ENCODE data around the gene LNX1. TPM values are rescaled to one million over a fixed set of nuclear protein-coding genes. Genes with fewer than 3 reads are reported as not detected.

Gene LNX1
- total and polyA plus RNA-seq, 9 of the 15 experiments (the other 6 are each of a cell fraction or from before 2014, with no cell fraction given), result 0.40 to 3.6 (median 2.2) TPM

- TF ChIP-seq RREB1 (CRISPR knock-in tag; IDR thresholded peaks at IDR 0.05) (no peak), ATF1 (CRISPR knock-in tag; IDR thresholded peaks at IDR 0.05) (no peak), ATF1 (tag; IDR thresholded peaks at IDR 0.05) (no peak)
These were observed 160.2 kb downstream of the LNX1 start (continued) for GRCh38 chr4:53431052-53431451.

GRCh38 chr4:53427366-53427765 lies 163.9 kb downstream of the LNX1 start:
- POLR2A ChIA-PET, result interaction anchor here (0.6 kb wide), 1 partner anchor 9 kb away, joined by 3 read pairs; no protein-coding TSS in a partner anchor
- Histone ChIP-seq H3K9ac (ENCODE audit: insufficient read depth in 1 of 2, low read depth in 2 of 2, low read length in 2 of 2) (no peak overlapping the region), H3K4me3 (no peak overlapping the region), H3K9me1 (ENCODE audit: control insufficient read depth, insufficient read depth, low read length) (no peaks in the 10 kb centered on the region), H3K27me3 (ENCODE audit: control insufficient read depth in 2 of 2, insufficient read depth in 2 of 2, low read length in 2 of 2) (no peaks in the 10 kb centered on the region), H4K20me1 (replicated peaks; ENCODE audit: control insufficient read depth, insufficient read depth, low read length) (no peaks in the 10 kb centered on the region), H3K36me3 (ENCODE audit: control insufficient read depth, insufficient read depth, low read length) (peaks cover 50% of the 10 kb centered on the region), H2AFZ (ENCODE audit: low read depth, low read length) (no peak overlapping the region), H3K79me2 (ENCODE audit: control insufficient read depth, insufficient read depth, low read length) (no peaks in the 10 kb centered on the region), H3K9me3 (replicated peaks; ENCODE audit: control insufficient read depth, insufficient read depth, low read depth, low read length) (no peaks in the 10 kb centered on the region), H3K4me1 (replicated peaks in 1 of 2; ENCODE audit: control insufficient read depth in 2 of 2, insufficient read depth in 2 of 2, low read length in 2 of 2) (no peaks in the 10 kb centered on the region), H3K4me2 (ENCODE audit: insufficient read depth, low read length) (no peak overlapping the region), H3K27ac (ENCODE audit: extremely low read depth, low read depth, low read length) (no peak overlapping the region)
- BruUV-seq (replicated peaks), result no TSS peak
- FAIRE-seq (no peak), ATAC-seq (no peak), DNase-seq (ENCODE audit: extremely low read depth in 1 of 4, low spot score in 3 of 4) (no peak)
- in situ Hi-C loops (cut with MboI), result no loop called here
- CTCF ChIA-PET (ENCODE audit: low intra/inter-chr PET ratio), result no interaction called here
- intact Hi-C loops (cut with micrococcal nuclease), result no loop called here
- TF ChIP-seq PCBP2 (IDR thresholded peaks at IDR 0.05; ENCODE audit: low read depth, low read length, poor library complexity, severe bottlenecking) (no peak), ZNF77 (CRISPR knock-in tag; IDR thresholded peaks at IDR 0.05) (no peak), E2F3 (CRISPR knock-in tag; IDR thresholded peaks at IDR 0.05) (no peak), ZC3H4 (CRISPR knock-in tag; IDR thresholded peaks at IDR 0.05; ENCODE audit: borderline replicate concordance) (no peak), MEIS2 (IDR thresholded peaks at IDR 0.05; ENCODE audit: partially characterized antibody) (peak; percentile 29), PBX2 (CRISPR knock-in tag; IDR thresholded peaks at IDR 0.05; ENCODE audit: low read depth) (no peak), PBX2 (tag; conservative IDR thresholded peaks at IDR 0.05; ENCODE audit: low read depth) (peak; percentile 74; the same call in 1 of the 2 replicates), CBX3 (IDR thresholded peaks at IDR 0.05; ENCODE audit: borderline replicate concordance in 1 of 2, low read length in 2 of 2) (no peak), MAZ (CRISPR knock-in tag; conservative IDR thresholded peaks at IDR 0.05 in 1 of 2, IDR thresholded peaks at IDR 0.05 in 1 of 2) (no peak), CBX5 (IDR thresholded peaks at IDR 0.05; ENCODE audit: borderline replicate concordance, low read depth) (no peak), TCF3 (CRISPR knock-in tag; IDR thresholded peaks at IDR 0.05) (no peak), NCOA6 (IDR thresholded peaks at IDR 0.05) (no peak)
